GOT3 (cell line): ENCODE measurements around the gene SNX9.
"Not testable (repeated sequence)": the region's sequence is repeated elsewhere in the genome, so short reads cannot be mapped to it uniquely, and the experiment has no call there.

ENCODE experiments used
- DNase-seq: peaks from one replicate; lab custom pipeline; 2025; ENCODE audit warnings: mixed read lengths; lab: John Stamatoyannopoulos, UW

SNX9 gene

DNA sequence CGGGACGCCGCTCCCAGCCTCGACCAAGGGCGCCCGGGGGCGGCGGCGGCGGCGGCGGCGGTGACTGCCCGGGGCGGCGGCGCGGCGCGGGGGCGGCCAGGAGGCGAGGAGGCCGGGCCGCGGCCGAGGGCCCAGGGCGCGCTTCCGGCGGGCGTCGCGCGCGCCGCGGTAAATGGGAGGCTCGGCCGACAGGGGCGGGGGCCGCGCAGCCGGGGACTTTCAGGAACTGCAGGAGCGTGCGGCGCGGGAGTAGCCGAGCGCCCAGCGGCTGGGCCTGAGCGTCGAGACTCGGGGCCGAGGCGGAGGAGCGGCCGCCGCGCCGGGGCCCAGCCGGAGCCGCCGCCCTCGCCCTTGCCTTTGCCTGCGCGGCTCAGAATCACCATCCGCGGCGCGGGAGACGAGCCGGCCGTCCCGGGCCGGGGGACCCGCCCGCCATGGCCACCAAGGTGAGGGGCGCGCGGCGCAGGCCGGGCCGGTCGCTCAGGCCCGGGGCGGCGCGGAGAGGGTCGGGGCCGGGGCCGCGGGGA is at the start of gene SNX9:
Gene SNX9 (plus strand): TSS at position 246 of the 527 bp plus-strand sequence. CDS start 189 bp downstream, at position 435.
- peak; percentile 10 for DNase-seq

DNA sequence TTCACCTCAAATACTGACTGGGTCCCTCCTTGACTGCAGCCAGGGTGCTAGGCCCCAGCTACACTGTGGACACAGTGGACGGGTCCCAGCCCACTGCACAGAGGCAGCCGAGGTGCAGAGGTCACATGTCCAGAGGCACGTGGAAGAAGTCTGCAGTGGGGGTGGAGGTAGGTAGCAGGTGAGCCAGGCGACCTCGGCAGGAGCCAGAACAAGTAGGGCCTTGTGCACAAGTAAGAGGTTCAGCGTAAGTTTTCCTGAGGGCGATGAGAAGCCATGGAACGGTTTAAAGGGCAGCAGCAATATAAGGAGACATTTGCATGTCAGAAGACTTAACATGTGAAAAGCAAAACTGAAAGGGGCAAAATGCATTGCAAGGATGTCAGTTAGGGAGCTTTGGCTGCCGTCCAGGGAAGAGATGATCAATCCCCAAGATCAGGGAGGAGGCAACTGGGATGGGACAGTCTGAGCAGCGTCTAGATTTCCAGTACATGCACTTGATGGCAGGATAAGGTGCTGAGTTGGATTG is 49.7 kb upstream of the SNX9 start:
- no peak for DNase-seq

DNA sequence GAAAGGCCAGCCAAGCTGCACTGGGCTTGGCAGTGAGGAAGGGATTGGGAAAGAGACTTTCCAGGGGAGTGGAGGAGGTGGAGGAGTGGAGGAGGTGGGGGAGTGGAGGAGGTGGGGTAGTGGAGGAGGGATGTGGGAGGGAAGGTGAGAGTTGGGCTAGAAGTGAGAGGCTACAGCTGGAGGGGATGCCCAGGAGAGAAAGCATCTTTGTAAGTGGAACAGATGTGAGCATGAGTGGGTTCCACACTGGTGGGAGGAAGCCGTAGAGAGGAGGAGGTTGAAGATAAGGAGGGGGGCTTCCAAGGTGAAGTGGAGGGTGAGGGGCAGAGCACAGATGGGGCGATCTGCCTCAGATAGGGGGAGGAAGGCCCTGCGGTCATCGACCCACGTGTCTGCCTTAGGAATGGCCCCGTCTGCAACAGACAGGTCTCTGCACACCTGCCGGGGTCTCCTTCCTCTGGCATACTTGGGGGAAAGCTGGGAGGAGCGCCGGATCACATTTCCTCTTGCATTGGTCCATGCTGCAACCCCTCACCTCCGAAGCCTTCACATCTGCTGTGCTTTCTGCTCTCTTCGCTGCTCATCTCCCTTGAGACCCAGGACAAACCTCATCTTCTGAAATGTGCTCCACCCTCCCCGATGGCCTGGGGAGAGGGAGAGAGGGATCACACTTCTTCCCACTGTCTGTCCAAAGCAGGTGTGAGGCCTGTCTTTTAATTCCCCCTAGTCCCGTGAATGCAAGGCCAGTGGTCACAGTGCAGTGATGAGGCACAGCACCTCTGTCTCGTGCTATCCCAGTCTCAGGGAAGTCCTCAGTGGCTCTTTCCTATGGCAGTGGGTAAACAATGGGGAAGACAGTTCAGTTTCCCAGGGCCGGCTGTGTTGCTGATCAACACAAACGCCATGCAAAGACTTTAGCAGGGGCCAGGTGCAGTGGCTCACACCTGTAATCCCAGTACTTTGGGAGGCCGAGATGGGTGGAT is 48.6 kb upstream of the SNX9 start:
- no peak for DNase-seq

GRCh38 chr6:157775376-157775775 is 47.7 kb upstream of the SNX9 start:
- no peak for DNase-seq

DNA sequence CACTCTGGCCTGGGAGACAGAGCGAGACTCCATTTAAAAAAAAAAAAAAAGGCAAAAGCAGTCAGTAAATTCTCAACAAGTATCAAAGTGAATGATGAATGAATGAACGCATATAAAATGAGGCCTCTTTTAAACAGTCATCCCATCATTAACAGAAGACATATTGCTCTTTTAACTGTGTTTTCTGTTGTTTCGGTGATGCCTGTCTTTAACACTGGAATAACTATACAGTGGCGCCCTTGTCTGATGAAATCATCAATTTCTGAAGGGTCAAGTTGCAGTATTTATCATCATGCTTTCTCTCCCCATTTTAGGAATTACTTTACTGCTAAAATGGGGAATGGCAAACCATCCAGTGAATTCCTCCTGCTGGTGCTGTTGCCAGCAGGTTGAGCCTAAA is 45.7 kb upstream of the SNX9 start:
- no peak for DNase-seq

DNA sequence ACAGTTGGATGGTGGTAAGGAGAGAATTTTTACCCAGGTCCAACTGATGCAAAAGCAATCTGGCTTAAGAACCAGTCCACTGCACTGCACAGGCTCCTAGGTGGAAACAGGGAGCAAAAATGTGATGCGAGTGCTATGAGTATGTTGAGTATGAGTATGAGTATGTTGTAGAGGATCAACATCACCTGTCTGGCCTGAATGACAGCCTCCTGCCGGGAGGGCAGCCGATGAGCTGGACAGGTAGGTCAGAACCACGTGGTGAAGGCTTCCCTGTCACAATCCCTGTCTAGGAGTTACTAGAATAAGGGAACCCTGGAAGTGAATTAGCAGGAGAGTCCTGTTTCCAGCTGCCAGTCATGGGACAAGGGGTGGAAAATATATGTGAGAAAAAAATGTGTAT is 44.3 kb upstream of the SNX9 start:
- DNase-seq, result no peak

GRCh38 chr6:157779705-157780604 is 43.1 kb upstream of the SNX9 start:
- no peak for DNase-seq

DNA sequence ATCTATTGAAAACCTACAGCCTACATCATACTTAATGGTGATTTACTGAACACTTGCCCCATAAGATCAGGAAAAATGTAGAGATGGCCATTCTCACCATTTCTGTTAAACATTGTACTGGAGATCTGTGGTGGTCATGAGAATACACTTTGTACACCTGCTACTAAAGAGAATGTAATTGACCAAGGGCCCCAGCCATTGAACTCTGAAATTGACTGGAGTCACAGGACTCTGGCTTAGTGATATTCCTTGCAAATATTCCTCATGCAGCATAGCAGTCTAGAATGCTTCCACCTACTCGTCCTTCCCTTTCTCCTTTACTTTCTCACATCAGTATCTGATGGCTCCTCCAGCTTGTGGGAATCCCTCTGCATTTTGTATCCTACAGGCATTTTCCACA is 37.4 kb upstream of the SNX9 start:
- DNase-seq, result no peak

GRCh38 chr6:157786221-157786620 is 36.8 kb upstream of the SNX9 start:
- no peak for DNase-seq

- DNase-seq, result no peak
These were observed 36.0 kb upstream of the SNX9 start for GRCh38 chr6:157787080-157787479.

- no peak for DNase-seq
These were observed 34.9 kb upstream of the SNX9 start for GRCh38 chr6:157788180-157788579.

DNA sequence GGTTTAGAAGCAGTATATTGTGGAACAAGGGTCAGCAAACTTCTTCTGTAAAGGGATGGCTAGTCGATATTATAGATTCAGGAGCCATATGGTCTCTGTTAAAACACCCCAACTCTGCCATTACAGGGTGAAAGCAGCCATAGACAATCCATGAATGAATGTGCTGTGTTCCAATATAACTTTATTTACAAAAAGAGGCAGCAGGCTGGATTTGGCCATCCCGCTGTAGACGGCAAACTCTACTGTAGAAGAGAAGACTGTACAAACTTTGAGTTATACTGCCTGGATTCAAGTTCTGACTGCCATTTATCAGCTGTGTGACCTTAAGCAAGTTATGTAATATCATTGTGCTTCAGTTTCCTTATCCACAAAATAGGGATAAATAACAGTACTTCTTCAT is 33.7 kb upstream of the SNX9 start:
- no peak for DNase-seq

GRCh38 chr6:157789861-157790260 is 33.2 kb upstream of the SNX9 start:
- DNase-seq, result no peak

DNA sequence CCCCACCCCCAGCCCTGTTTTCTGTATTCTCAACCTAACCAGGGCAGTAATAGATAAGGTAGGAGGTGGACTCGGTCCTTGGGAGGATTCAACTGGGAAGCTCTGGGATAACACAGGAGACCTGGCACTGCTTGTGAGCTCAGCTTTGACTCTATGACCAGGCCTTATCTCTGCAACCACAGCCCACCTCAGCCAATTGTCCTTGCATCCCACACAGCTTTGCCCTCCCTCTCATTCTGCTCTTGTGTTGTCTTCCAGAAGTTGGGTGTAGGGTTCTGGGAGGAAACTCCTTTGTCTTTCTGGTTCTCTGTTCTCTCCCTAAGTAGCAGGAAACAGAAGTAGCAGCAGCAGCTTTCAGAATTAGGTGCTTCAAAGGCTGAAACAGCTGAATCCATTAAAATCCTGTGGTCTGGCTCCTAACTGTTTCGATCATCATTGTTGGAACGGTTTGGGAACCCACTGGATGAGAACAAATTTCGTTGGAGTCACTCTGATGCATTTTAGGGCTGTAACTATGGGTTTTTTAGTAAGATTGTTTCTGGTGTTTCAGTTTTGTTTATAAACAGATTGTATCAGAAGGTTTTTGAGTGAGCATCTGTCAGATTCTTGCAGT is 32.4 kb upstream of the SNX9 start:
- DNase-seq, result no peak

- DNase-seq, result no peak
These were observed 31.6 kb upstream of the SNX9 start for GRCh38 chr6:157791450-157791849.

- no peak for DNase-seq
These were observed 30.4 kb upstream of the SNX9 start for GRCh38 chr6:157792671-157793070.

DNA sequence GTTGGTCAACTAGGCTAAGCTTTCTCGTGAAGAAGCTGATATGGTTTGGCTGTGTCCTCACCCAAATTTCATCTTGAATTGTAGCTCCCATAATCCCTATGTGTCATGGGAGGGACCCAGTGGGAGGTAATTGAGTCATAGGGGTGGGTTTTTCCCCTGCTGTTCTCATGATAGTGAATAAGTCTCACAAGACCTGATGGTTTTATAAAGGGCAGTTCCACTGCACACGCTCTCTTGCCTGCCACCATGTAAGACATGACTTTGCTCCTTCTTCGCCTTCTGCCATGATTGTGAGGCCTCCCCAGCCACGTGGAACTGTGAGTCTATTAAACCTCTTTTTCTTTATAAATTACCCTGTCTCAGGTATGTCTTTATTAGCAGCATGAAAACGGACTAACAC is 29.0 kb upstream of the SNX9 start:
- DNase-seq, result not testable (repeated sequence)

GRCh38 chr6:157795841-157796240 is 27.2 kb upstream of the SNX9 start:
- no peak for DNase-seq

- DNase-seq, result no peak
These were observed 24.2 kb upstream of the SNX9 start for GRCh38 chr6:157798851-157799250.

- DNase-seq, result not testable (repeated sequence)
These were observed 23.5 kb upstream of the SNX9 start for GRCh38 chr6:157799561-157799960.

- DNase-seq, result no peak
These were observed 22.4 kb upstream of the SNX9 start for GRCh38 chr6:157800420-157801237.
